ENCODE results near the gene HLCS.

Gene HLCS

DNA sequence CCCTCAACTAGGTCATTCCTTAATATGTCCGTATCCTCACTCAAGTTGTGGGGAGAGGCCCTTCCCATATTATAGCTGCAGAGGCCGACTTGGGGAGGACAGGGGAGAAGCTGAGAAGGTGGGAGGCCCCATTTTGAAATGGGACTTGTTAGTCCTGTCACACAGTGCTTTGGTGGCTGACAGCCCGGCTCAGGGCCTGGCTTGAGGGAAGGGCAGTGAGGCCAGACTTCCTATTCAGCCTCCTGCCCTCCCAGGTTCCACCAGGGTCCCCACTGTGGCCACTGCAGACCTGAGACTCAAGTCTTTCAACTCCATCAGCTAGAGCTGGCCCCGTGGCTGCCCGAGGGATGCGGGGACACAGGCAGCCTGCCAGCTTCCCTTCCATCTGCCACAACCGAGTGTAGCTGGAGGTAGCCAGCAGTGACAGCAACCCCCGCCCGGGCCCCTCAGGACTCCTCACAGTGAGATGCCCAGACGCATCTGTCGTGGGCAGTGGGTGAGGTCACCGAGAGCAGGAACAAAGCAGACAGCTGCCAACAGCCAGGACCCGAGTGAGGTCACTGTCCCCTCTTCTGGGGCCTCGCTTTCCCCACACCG is 230.6 kb downstream of the HLCS start:
- DNase-seq: no peak

DNA sequence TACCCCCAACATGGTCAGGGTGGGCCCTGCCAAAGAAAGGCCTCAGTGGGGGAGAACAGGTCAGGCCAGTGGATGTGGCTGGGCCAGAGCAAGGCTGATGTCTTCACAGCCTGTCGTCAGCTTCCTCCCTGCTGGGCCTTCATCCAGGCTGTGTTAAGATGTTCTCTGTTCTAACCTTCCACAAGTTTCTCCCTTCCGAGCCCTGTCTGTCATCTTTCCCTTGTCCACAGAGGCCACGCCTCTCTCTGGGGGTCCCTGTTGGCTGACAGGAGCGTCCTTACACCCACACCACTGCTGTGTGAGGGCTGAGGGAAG is 231.3 kb downstream of the HLCS start:
- no peak for DNase-seq

GRCh38 chr21:36734367-36735200 is 231.9 kb downstream of the HLCS start:
- no peak for DNase-seq

DNA sequence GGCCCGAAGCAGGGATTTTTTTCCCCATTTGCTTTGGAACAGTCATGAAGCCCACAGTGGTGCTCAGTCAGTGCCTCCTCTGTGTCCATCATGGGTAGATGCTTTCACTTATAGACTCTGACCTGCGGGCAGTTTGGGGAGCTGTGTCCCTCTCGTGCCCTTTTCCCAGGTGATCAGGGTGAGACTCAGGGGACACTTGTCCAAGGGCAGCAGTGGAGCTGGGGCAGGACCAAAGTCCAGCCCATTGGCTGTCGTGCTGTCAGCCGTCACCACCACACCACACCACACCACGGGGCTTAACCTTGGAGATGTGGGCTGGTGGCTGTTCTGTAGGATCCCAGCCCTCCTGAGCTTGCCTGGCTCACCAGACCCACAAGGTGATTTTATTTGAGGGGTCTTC is 232.6 kb downstream of the HLCS start:
- DNase-seq: no peak

DNA sequence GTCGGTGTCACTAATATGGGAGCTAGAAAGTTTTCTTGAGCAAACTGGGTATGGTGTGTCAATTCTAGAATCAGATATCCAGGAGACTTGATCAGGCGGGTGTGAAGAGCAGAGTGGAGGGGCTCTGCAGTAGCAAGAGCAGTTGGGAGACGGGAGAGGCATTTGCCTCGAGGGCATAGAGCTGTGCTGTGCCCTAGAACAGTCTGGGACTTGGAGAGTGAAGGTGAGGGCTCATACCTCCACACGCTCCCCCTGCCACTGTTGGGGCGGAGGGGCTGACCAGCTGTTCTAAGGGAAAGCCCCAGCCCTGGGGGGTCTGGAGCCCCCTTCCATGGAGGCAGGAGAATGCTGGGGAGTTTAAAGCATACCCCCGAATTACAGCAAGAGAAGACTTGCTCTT is 233.7 kb downstream of the HLCS start:
- DNase-seq: no peak

DNA sequence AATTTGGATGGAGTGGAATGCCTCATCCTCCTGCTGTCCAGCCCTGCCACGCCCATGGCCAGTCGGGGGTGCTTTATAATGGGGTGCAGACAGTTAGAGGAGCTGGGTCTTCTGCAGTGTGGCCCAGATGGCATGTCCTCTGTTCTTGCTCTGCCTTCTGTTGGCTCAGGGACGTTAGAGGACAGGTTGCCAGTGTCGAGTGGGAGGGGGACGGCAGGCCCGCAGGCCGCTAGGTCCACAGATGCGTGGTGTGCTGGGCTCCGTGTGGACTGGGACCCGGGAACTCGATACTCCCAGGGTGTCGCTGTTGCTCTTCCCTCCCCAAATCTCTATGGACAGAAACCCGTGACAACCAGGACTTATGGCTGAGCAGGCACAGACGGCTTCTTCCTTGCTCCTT is 234.3 kb downstream of the HLCS start:
- no peak for DNase-seq

GRCh38 chr21:36730291-36731281 is 235.9 kb downstream of the HLCS start:
- DNase-seq: no peak

DNA sequence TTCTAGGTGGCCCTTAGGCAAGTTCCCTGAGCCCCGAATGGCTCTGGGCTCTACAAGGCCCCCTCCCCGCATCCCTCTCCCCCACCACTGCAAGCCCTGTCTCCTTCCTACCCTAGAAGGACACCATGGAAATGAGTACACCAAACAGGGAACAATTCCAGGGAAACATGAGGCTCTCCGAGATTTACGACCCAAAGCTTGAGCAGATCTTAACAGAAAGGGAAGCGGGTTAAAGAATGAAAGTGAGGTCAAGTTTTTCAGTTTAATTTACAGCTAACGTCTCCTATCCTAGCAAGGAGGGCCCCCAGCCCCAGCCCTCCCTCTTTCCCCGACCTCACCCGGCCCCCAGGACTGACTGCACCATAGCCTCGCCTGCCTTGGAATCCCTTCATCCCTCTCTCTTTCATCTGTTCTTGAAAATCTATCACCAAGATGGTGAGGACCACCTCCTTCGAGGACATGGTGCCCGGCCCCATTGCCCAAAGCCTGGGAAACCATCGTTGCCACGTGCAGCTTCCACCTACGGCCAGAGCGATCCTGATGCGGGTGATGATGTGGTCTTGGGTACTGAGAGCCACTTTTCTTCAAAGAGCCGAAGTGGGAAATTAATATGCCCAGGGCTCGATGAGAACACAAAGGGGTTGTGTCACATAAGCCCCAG is 237.0 kb downstream of the HLCS start:
- DNase-seq: no peak

- no peak for DNase-seq
Observed at GRCh38 chr21:36728371-36729111, 237.9 kb downstream of the HLCS start.

GRCh38 chr21:36727866-36728265 is 238.6 kb downstream of the HLCS start:
- no peak for DNase-seq

GRCh38 chr21:36725793-36726386 is 240.6 kb downstream of the HLCS start:
- DNase-seq: no peak

DNA sequence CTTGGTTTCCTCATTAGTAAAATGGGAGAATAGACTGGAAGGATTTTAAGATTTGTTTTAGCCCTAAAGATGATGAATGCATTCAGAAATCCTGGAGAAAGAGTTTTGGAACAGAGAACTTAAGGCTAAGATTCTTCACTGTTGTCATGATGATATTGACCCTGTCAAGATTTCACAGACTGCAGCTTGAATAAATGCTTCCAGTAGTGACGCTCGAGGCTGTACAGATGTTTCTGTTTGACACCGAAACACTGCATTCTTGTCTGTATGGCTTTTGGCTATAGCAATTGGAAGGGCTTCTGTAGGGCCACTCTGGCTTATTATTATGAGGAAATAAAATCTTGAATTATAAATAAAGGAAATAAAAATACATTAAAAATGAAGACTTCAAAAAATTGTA is 241.8 kb downstream of the HLCS start:
- no peak for DNase-seq

DNA sequence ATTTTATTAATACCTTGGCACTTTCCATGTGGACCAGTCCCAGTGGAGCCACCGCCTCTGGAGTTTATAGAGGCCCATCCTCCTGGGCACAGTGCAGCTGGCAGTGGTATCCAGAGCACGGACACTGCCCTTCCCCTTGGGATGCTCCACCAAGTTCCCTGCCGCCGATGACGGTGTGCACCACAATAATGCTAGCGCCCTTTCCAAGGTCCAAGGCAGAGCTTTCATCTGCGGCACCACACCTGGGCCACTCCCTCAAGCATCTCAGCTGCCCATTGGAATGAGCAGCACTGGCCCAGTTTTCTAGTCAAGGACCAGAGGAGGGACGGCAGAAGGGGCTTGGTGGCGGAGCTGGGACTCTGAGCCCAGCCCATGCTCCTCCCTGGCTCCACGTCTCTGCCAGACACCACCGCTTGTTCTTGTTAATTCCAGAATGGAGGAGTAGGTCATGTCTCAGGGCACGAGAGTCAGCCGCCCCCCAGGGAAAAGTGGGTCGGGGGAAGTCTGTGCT is 243.0 kb downstream of the HLCS start:
- DNase-seq: no peak

DNA sequence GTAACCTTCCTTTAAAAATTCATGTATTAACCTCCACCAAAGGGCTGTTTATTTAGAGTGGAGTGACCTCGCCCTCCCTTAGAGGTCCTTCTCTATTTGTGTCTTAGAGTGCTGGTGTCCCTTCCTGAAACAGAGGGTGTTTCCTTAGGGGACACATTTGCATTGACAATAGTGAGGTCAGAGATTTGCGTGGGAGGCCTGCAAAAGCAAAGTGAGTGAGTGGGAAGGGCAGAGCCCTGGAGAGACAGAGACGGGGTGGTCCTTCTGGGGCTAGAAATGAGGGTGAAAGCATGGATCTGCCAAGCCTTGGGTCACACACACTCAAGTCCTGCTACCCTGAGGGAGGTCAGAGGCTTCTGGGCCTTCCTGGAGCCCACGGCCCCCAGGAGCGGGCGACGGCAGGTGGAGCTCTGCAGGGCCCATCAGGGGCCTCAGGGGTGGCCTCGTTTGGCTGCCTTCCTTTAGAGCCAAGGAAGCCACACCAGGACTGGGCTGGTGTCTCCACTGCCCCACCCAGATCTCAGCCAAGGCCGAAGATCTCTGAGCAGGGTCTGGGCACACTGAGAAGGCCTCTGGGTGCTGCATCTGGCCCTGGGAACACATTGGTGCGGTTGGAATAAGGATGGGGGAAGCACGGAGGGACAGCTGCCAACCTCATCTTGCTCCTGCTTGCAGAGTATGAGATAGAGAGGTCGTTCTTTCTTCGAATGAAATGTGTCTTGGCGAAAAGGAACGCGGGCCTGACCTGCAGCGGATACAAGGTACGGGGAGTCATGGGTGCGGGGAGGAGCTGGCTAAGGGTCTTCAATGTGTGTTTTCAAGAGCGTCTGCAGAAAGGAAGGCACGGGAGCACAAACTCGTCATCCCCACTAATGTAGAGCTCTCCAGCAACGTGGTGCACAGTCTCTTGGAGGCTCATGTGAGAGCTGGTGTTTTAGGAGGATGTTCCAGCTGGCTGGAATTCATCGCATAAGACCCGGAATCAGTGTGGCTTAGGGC is 243.8 kb downstream of the HLCS start:
- no peak for DNase-seq

- no peak for DNase-seq
Observed at GRCh38 chr21:36721817-36722216, 244.7 kb downstream of the HLCS start.

DNA sequence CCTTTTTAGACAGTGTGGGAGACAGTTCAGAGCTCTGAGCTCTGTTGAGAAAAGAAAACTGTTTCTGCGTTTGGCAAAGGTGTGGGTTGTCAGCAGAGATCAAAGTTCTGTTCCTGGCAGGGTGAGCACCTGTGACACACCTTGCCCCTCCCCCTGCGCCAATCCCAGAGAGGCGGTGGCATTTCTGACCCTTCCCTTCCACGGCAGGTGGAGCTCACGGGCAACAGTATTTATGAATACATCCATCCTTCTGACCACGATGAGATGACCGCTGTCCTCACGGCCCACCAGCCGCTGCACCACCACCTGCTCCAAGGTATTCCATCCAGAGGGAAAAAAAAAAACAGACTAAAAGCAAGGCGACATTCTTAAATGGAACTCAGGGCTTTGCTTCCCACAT is 246.9 kb downstream of the HLCS start:
- no peak for DNase-seq

- no peak for DNase-seq
Observed at GRCh38 chr21:36718951-36719501, 247.4 kb downstream of the HLCS start.

GRCh38 chr21:36717976-36718375 is 248.5 kb downstream of the HLCS start:
- DNase-seq: no peak

- DNase-seq: no peak
Observed at GRCh38 chr21:36716836-36717235, 249.6 kb downstream of the HLCS start.

GRCh38 chr21:36716387-36716786 is 250.1 kb downstream of the HLCS start:
- no peak for DNase-seq

All from activated CD4-positive, alpha-beta T cell treated with anti-CD3 and anti-CD28 coated beads, Interleukin-10, Interleukin-2, amounts not matched to agents 100 ng/mL and 50 ng/mL, durations not matched to agents 16 hours and 8 hours (primary cell).